GM19463 (cell line): ENCODE measurements around the gene CFAP20DC.
A peak's percentile ranks its signal among the peaks of the same experiment; 100 is the strongest.
"Not testable (repeated sequence)": the region's sequence is repeated elsewhere in the genome, so short reads cannot be mapped to it uniquely, and the experiment has no call there.

Experiments used
- ATAC-seq: cut with Tn5 transposase; IDR thresholded peaks from one replicate; pipeline ENCODE4 v1.9.1; 2021; ENCODE audit warnings: mild to moderate bottlenecking, moderate library complexity; ENCODE audit not compliant: unreplicated experiment

CFAP20DC gene

DNA sequence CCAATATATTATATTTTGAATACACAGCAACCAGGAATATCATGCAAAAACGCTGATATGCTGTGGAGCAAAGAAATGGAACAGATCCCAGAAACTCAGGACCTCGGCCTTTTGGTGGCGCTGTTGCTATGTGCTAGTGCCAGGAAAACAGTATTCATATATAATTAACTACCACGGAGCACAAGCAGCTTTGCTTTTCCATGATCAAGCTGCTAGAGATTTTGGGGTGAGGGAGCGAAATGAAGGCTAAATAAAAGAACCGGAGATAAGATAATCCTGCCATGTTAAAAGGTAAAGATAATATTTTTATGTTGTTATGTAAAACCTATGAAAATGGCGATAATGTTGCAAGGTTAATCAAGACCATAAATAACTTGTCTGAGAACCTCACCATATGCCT lies 225.5 kb downstream of the CFAP20DC start:
- ATAC-seq = no peak

DNA sequence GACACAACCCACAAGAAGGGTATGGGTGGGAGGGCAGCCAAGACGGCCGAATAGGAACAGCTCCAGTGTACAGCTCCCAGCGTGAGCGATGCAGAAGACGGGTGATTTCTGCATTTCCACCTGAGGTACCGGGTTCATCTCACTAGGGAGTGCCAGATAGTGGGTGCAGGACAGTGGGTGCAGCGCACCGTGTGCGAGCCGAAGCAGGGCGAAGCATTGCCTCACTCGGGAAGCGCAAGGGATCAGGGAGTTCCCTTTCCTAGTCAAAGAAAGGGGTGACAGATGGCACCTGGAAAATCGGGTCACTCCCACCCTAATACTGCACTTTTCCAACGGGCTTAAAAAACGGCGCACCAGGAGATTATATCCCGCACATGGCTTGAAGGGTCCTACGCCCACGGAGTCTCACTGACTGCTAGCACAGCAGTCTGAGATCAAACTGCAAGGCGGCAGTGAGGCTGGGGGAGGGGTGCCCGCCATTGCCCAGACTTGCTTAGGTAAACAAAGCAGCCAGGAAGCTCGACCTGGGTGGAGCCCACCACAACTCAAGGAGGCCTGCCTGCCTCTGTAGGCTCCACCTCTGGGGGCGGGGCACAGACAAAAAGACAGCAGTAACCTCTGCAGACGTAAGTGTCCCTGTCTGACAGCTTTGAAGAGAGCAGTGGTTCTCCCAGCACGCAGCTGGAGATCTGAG lies 243.1 kb downstream of the CFAP20DC start:
- ATAC-seq = not testable (repeated sequence)

- ATAC-seq = no peak
Measured at GRCh38 chr3:58804914-58805313, 244.9 kb downstream of the CFAP20DC start.

- no peak for ATAC-seq
Measured at GRCh38 chr3:58801541-58801940, 248.3 kb downstream of the CFAP20DC start.

- no peak for ATAC-seq
Measured at GRCh38 chr3:58800940-58801339, 248.9 kb downstream of the CFAP20DC start.

DNA sequence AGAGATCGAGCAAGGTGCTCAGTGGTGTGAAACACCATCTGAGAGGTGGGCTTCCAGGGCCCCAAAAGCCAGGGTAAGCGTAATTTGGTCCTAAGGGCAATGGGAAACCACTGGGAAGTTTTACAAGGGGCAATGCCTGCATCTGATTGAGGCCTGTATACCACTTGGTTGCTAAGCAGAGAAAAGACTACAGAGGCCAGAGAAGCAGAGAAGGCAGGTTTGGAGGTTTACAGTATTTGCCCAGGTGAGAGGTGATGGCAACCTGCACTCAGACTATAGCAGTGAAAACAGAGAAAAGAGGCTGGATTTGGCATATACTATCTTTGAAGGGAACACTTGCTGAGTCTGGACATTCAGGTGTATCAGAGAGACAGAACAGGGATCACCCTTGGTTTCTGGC lies 249.8 kb downstream of the CFAP20DC start:
- no peak for ATAC-seq

GRCh38 chr3:58799271-58799670 lies 250.6 kb downstream of the CFAP20DC start:
- no peak for ATAC-seq

DNA sequence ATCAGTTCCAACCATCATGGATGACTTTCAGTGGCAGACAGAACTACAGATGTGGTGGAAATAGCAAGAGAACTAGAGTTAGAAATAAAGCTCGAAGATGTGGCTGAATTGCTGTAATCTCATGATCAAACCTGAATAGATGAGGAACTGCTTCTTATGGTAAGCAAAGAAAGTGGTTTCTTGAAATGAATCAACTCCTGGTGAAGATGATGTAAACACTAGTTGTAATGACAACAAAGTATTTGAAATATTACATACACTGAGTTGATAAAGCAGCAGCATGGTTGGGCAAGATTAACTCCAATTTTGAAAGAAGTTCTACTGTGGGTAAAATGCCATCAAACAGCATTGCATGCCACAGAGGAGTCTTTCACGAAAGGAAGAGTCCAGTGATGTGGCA lies 251.5 kb downstream of the CFAP20DC start:
- no peak for ATAC-seq

- ATAC-seq = no peak
Measured at GRCh38 chr3:58794750-58795149, 255.1 kb downstream of the CFAP20DC start.

GRCh38 chr3:58793938-58794337 lies 255.9 kb downstream of the CFAP20DC start:
- no peak for ATAC-seq

- no peak for ATAC-seq
Measured at GRCh38 chr3:58792921-58793451, 256.8 kb downstream of the CFAP20DC start.

DNA sequence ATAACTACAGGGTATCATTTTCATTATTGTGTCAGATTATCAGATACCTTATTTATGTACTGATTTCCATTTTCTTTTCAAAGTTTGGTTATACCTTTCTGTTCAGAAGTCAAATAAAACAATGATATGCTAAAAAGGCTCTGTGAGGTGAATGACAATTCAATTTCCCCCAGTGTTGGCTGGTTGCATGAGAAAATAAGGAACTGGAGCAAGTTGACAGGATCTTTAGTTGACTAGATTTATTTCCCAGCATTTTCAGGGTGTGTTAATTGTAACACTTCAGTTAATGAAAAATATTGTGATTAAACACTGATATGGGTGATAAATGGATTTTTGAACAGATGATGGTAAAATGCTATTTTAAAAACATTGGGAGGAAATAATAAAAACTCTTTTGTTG lies 260.4 kb downstream of the CFAP20DC start:
- ATAC-seq = no peak

- no peak for ATAC-seq
Measured at GRCh38 chr3:58784888-58785287, 264.9 kb downstream of the CFAP20DC start.

DNA sequence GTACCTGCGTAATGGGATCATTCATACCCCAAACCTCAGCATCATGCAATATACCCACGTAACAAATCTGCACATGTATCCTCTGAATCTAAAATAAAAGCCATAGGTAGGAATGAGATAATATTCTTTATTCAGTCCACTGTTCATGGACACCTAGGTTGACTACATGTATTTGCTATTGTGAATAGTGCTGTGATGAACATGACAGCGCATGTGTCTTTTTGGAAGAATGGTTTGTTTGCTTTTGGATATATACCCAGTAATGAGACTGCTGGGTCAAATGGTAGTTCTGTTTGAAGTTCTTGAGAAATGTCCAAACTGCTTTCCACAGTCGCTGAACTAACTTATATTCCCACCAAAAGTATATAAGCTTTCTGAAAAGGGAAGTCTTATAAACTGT lies 265.4 kb downstream of the CFAP20DC start:
- no peak for ATAC-seq

DNA sequence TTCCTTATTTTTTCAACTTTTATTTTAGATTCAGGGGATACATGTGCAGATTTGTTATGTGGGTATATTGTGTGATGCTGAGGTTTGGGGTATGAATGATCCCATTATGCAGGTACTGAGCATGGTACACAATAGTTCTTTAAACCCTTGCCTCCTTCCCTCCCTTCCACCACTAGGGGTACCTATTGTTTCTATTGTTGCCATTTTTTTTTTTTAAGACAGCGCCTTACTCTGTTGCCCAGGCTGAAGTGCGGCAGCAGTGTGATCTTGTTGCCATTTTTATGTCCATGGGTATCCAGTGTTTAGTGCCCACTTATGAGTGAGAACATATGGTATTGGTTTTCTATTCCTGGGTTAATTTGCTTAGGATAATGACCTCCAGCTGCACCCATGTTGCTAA lies 266.0 kb downstream of the CFAP20DC start:
- no peak for ATAC-seq

- ATAC-seq = no peak
Measured at GRCh38 chr3:58779934-58780333, 269.9 kb downstream of the CFAP20DC start.

DNA sequence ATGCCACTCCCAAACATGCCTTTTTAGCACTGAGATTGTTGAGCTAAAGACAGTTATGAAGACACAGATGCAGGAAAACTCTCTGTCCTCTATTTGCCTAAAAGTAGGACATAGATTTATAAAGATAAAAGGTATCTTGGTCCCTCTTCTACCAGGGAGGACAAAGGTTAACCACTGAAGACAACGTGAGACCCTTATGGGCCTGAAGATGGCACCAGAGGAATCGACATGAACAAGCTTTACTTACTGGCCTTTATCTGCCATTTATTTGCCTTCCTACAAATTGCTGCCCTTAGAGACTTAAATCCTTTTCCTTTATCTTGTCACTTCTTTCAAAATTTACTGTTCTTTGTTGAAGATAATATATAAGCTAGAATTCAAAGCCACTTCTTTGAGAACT lies 273.6 kb downstream of the CFAP20DC start:
- ATAC-seq = no peak

GRCh38 chr3:58772462-58772861 lies 277.4 kb downstream of the CFAP20DC start:
- ATAC-seq = no peak

DNA sequence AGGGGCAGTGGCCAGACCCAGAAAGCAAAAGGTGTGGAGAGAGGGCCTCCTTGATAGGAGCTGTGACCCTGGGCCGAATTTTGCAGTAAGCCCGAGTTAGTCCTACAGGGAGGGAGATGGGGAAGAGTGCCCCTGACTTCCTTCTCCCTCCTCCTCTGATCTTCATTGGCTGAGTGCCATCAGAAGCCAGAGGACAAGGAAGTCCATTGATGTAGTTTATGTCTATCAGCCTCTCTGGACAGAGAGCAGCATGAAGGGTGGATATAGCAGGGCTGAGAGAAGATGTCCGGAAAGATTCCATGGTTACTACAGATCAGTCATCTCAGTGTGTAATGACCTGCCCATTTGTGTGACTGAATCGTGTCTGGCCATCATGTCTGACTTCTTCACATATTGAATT lies 280.8 kb downstream of the CFAP20DC start:
- no peak for ATAC-seq

- no peak for ATAC-seq
Measured at GRCh38 chr3:58766587-58767282, 283.1 kb downstream of the CFAP20DC start.

DNA sequence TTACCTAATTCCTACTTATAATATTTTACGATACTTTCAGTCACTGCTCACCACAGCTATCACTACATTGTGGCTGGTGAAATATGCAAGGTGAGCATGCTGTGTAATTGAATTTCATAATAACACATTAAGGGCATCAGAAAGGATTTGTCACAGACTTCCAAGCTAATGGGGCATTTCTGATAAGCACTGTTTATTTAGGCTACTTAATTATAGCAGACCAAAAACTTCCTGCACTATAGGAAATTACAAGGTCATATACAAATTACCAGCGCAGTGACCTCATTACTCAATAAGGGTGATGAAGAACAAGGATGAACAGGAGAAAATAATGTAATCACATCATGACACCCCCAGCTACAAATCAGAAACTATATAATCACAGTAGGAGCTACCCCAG lies 294.7 kb downstream of the CFAP20DC start:
- ATAC-seq = no peak

DNA sequence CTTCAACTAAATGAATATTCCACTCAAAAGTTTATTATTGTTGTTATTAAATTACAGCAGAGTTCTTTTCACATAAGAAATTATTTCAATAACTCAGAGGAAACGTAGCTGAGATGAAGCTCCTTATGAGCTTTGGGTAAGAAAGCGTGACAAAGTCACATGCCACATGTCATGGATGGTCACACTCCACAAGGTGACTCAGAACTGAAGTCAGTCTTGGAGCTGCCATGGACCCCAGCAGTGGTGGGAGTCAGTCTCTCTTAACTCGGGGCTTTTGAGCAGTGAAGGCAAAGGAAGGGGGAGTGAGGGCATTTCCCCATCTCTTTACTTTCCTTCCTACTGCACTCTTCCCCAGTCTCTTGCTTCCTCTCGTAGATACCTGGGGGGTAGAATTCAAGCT lies 295.8 kb downstream of the CFAP20DC start:
- peak; percentile 68 for ATAC-seq
